Measurements from ENCODE around the gene DLK2. TPM values are rescaled to one million over a fixed set of nuclear protein-coding genes. Genes with fewer than 3 reads are reported as not detected.
"Not testable (repeated sequence)": the region's sequence is repeated elsewhere in the genome, so short reads cannot be mapped to it uniquely, and the experiment has no call there.

DLK2 gene
- total RNA-seq, 1 donor from 2014 or later = 3.9 TPM

DNA sequence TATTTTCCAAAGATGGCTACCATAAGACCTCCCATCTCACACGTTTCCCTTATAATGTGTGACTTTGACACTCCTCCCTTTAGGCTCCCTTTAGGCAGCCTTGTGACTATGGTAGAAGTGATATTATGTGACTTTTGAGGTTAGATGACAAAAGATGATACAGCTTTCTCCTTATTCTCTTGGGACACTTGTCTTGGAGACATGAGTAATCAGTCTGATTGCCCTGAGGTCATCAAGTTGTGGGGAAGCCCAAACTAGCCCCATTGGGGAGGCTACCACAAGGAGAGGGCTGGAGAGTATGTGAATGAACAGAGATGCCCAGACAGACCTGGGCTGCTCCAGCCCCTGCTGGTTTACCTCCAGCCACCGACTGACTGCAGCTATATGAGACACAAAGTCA lies 10.6 kb upstream of the DLK2 start:
- DNase-seq (ENCODE audit: extremely low spot score in 2 of 2) = no peak
- H3K27me3 ChIP-seq = no peaks in the 10 kb centered on the region
- H3K9me3 ChIP-seq = no peaks in the 10 kb centered on the region
- TF ChIP-seq, protein P1, sequence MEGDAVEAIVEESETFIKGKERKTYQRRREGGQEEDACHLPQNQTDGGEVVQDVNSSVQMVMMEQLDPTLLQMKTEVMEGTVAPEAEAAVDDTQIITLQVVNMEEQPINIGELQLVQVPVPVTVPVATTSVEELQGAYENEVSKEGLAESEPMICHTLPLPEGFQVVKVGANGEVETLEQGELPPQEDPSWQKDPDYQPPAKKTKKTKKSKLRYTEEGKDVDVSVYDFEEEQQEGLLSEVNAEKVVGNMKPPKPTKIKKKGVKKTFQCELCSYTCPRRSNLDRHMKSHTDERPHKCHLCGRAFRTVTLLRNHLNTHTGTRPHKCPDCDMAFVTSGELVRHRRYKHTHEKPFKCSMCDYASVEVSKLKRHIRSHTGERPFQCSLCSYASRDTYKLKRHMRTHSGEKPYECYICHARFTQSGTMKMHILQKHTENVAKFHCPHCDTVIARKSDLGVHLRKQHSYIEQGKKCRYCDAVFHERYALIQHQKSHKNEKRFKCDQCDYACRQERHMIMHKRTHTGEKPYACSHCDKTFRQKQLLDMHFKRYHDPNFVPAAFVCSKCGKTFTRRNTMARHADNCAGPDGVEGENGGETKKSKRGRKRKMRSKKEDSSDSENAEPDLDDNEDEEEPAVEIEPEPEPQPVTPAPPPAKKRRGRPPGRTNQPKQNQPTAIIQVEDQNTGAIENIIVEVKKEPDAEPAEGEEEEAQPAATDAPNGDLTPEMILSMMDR (IDR thresholded peaks at IDR 0.05) = no peak
- TF ChIP-seq POLR2AphosphoS5 (IDR thresholded peaks at IDR 0.05; ENCODE audit: insufficient read depth in 1 of 2, low read depth in 1 of 2) = no peak
- no peak for TF ChIP-seq POLR2A (IDR thresholded peaks at IDR 0.05)
- no peak overlapping the region for H3K4me3 ChIP-seq
- no peaks in the 10 kb centered on the region for H3K4me1 ChIP-seq
- intact Hi-C loops (cut with DNase I) = no loop called here
- H3K27ac ChIP-seq = no peak overlapping the region
- no peaks in the 10 kb centered on the region for H3K36me3 ChIP-seq

DNA sequence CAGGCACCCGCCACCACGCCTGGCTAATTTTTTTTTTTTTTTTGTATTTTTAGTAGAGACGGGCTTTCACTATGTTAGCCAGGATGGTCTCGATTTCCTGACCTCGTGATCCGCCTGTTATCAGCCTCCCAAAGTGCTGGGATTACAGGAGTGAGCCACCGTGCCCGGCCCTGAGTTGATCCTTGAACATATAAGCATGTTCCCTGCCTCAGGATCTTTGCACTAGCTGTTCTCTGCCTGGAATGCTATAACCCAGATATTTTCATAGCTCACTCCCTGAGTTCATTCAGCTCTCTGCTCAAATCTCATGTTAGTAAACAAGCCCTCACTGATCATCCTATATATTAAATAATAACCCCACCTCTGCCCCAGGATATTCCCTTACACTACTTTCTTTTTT lies 9.0 kb upstream of the DLK2 start:
- H3K36me3 ChIP-seq = no peaks in the 10 kb centered on the region
- intact Hi-C loops (cut with DNase I) = no loop called here
- no peaks in the 10 kb centered on the region for H3K27me3 ChIP-seq
- no peaks in the 10 kb centered on the region for H3K9me3 ChIP-seq
- TF ChIP-seq POLR2AphosphoS5 (IDR thresholded peaks at IDR 0.05; ENCODE audit: insufficient read depth in 1 of 2, low read depth in 1 of 2) (no peak), POLR2A (IDR thresholded peaks at IDR 0.05) (no peak)
- TF ChIP-seq, protein P1 (IDR thresholded peaks at IDR 0.05) = no peak
- H3K4me3 ChIP-seq = no peak overlapping the region
- H3K27ac ChIP-seq = no peak overlapping the region
- no peak for DNase-seq (ENCODE audit: extremely low spot score in 2 of 2)
- no peaks in the 10 kb centered on the region for H3K4me1 ChIP-seq

DNA sequence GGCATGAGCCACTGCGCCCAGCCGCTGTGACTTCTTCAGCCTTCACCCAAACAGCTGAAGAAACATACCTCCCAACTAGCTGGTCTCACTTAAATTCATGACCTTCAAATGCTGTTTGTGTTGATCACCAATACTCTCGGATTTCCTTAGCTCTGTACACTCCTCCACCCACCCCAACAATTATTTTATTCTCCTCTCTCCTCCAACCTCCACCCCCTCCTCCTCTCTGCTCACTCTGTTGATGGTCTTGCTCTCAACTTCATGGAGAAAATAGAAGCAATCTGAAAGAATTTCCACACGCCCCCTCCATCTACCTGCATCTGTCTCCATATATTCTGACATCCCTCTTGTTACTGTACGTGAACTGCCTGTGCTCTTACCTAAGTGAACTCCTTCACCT lies 6.6 kb upstream of the DLK2 start:
- Histone ChIP-seq H3K4me1 (no peaks in the 10 kb centered on the region), H3K27ac (no peak overlapping the region), H3K9me3 (no peaks in the 10 kb centered on the region), H3K4me3 (no peak overlapping the region), H3K27me3 (no peaks in the 10 kb centered on the region), H3K36me3 (no peaks in the 10 kb centered on the region)
- DNase-seq (ENCODE audit: extremely low spot score in 2 of 2) = no peak
- intact Hi-C loops (cut with DNase I) = no loop called here
- TF ChIP-seq, protein P1 (IDR thresholded peaks at IDR 0.05) = no peak
- TF ChIP-seq POLR2AphosphoS5 (IDR thresholded peaks at IDR 0.05; ENCODE audit: insufficient read depth in 1 of 2, low read depth in 1 of 2) (no peak), POLR2A (IDR thresholded peaks at IDR 0.05) (no peak)

DNA sequence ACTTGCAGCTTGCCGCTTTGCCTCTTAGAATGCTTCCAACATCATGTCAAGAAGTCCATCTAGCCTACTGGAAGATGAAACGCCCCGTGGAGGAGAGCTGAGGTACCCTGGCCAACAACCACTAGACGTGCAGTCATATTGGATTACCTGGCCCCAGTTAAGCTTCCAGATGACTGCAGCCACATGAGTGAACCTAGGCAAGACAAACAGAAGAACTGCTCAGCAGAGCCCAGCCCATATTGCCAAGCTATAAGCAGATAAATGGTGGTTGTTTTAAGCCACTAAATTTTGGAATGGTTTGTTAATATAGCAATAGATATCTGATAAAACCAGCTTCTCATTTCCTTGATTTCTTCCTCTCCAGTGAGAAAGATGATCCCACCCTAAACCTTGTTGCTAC lies 4.7 kb upstream of the DLK2 start:
- TF ChIP-seq, protein P1 (IDR thresholded peaks at IDR 0.05) = no peak
- no peak for TF ChIP-seq POLR2A (IDR thresholded peaks at IDR 0.05)
- no peak for TF ChIP-seq POLR2AphosphoS5 (IDR thresholded peaks at IDR 0.05; ENCODE audit: insufficient read depth in 1 of 2, low read depth in 1 of 2)
- Histone ChIP-seq H3K27ac (no peak overlapping the region), H3K4me3 (no peak overlapping the region), H3K36me3 (no peaks in the 10 kb centered on the region), H3K27me3 (no peaks in the 10 kb centered on the region), H3K9me3 (no peaks in the 10 kb centered on the region), H3K4me1 (peaks cover 9% of the 10 kb centered on the region)
- intact Hi-C loops (cut with DNase I) = no loop called here
- no peak for DNase-seq (ENCODE audit: extremely low spot score in 2 of 2)

DNA sequence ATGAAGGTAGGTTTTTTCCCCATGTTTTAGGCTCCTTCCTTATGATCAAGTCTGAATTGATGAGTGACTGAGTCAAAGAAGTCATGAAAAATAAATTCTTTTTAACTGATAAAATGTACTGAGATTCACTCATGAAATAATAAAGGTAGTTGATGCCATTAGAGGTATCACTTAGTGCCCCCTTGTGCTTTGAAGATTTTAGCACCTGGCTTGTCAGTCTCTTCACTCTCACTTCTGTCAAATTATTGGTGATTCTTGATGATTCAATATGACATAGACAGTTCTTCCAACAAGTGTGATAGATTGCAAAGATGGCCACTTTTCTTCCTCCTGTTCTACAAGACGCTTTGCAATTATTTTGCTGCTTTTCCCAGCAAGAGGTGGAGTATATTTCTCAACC lies 4.2 kb upstream of the DLK2 start:
- no peak for DNase-seq (ENCODE audit: extremely low spot score in 2 of 2)
- TF ChIP-seq POLR2AphosphoS5 (IDR thresholded peaks at IDR 0.05; ENCODE audit: insufficient read depth in 1 of 2, low read depth in 1 of 2) (no peak), POLR2A (IDR thresholded peaks at IDR 0.05) (no peak)
- TF ChIP-seq, protein P1 (IDR thresholded peaks at IDR 0.05) = no peak
- peaks cover 14% of the 10 kb centered on the region for H3K4me1 ChIP-seq
- intact Hi-C loops (cut with DNase I) = no loop called here
- no peak overlapping the region for H3K27ac ChIP-seq
- no peaks in the 10 kb centered on the region for H3K36me3 ChIP-seq
- H3K27me3 ChIP-seq = no peaks in the 10 kb centered on the region
- no peak overlapping the region for H3K4me3 ChIP-seq
- no peaks in the 10 kb centered on the region for H3K9me3 ChIP-seq

DNA sequence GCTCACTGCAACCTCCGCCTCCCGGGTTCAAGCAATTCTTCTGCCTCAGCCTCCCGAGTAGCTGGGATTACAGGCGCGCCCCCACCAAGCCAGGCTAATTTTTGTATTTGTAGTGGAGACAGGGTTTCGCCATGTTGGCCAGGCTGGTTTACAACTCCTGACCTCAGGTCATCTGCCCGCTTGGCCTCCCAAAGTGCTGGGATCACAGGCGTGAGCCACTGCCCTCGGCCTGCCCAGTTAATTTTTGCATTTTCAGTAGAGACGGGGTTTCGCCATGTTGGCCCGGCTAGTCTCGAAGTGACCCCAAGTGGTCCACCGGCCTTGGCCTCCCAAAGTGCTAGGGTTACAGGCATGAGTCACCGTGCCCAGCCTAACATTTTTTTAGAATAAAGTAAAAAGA lies 2.8 kb upstream of the DLK2 start:
- DNase-seq (ENCODE audit: extremely low spot score in 2 of 2); intact Hi-C loops (cut with DNase I); H3K36me3 ChIP-seq; H3K4me3 ChIP-seq; H3K27ac ChIP-seq; H3K9me3 ChIP-seq; H3K27me3 ChIP-seq: not testable (repeated sequence)
- peaks cover 18% of the 10 kb centered on the region for H3K4me1 ChIP-seq

Measured in vagina (tissue), 2 donors.